Activated CD8-positive, alpha-beta memory T cell treated with anti-CD3 and anti-CD28 coated beads, Interleukin-2, amount 10 ng/mL, durations not matched to agents 7 days and 5 days (primary cell): ENCODE results near the gene RPP25L. TPM values are rescaled to one million over a fixed set of nuclear protein-coding genes. Genes with fewer than 3 reads are reported as not detected.

Experiments used
- ATAC-seq: fragments of 150-1000 bp; cut with Tn5 transposase; one replicate; pipeline ENCODE4 v1.10.0; 2021; ENCODE audit warnings: moderate library complexity
- CTCF ChIA-PET: fragments of 350-600 bp; sonication (Branson Sonifier 250); formaldehyde crosslinking; loops from one replicate; lab custom pipeline; 2021; ENCODE audit warnings: antibody characterized with exemption; lab: Charles Lee
- DNase-seq: peaks from one replicate; pipeline ENCODE4 v3.0.0-alpha.2; 2020
- H3K27ac Mint-ChIP-seq: one replicate; pipeline ENCODE4 v1.8.0; 2021; ENCODE audit warnings: mild to moderate bottlenecking, mixed read lengths
- H3K27me3 Mint-ChIP-seq: one replicate; pipeline ENCODE4 v1.8.0; 2021; ENCODE audit warnings: mixed read lengths
- H3K36me3 Mint-ChIP-seq: one replicate; pipeline ENCODE4 v1.8.0; 2021; ENCODE audit warnings: mild to moderate bottlenecking, mixed read lengths
- H3K4me1 Mint-ChIP-seq: one replicate; pipeline ENCODE4 v1.8.0; 2021; ENCODE audit warnings: mixed read lengths
- H3K4me3 Mint-ChIP-seq: one replicate; pipeline ENCODE4 v1.8.0; 2021; ENCODE audit warnings: mild to moderate bottlenecking, moderate library complexity, mixed read lengths
- H3K9me3 Mint-ChIP-seq: one replicate; pipeline ENCODE4 v1.8.0; 2022; ENCODE audit warnings: low read depth, mixed read lengths
- total RNA-seq, 2 experiments: library from RNA; stranded (reverse); gene quantifications; one replicate each; pipeline ENCODE4 v1.2.3, GENCODE V29; 2021

The RPP25L gene
- total RNA-seq, 2 experiments from 2014 or later: 27.2 to 27.8 TPM

DNA sequence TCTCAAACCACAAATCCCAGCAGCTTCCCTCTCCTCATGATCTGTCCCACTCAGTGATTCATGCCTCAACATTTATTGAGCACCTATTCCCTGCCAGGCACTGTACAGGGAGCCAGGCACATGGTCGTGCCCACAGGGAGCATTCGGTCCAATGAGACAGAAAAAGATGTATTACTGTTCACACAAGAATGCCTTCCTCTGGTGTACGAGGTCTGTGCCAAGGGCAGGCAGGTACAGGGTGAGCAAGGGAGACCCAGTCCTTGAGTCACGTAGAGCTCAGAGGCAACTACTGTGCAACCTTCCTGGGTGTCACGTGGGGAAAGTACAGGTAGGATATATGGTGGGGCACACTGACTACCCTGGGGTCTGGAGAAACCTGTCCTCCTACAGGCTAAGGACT, 26.9 kb downstream of the RPP25L start:
- ATAC-seq (no peak), DNase-seq (no peak)
- Mint-ChIP-seq H3K9me3 (no peaks in the 10 kb centered on the region), H3K27ac (no peak overlapping the region), H3K4me1 (peaks cover 6% of the 10 kb centered on the region), H3K4me3 (no peak overlapping the region), H3K27me3 (peaks cover 85% of the 10 kb centered on the region), H3K36me3 (peaks cover 2% of the 10 kb centered on the region)
- CTCF ChIA-PET: interaction anchor here (0.6 to 1.2 kb wide), 2 partner anchors 60 to 181 kb away, joined by 4 read pairs; no protein-coding TSS in a partner anchor

DNA sequence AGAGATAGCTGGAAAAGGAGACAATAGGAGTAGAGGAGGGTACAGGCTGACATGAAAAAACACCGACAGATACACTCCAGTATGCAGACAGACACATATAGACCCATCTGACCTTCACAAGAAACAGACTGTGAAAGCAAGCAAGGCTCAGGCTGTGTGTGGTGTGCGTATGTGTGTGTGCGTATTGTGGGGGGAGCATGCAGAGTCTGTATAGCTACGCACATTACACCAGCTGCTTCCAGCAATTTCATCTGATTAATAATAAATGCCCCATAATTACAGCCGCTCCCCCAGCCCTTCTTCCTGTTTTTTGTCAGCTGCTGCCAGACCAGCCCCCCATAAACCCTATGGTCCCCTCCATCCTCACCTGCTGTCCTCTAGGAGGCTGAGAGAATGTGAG, 29.1 kb downstream of the RPP25L start:
- Mint-ChIP-seq H3K36me3 (no peaks in the 10 kb centered on the region), H3K27ac (no peak overlapping the region), H3K27me3 (peaks cover 83% of the 10 kb centered on the region), H3K4me1 (no peaks in the 10 kb centered on the region), H3K9me3 (no peaks in the 10 kb centered on the region), H3K4me3 (no peak overlapping the region)
- CTCF ChIA-PET: interaction anchor here (1.0 kb wide), 1 partner anchor 21 kb away, joined by 4 read pairs; no protein-coding TSS in a partner anchor
- no peak for DNase-seq
- ATAC-seq: no peak

DNA sequence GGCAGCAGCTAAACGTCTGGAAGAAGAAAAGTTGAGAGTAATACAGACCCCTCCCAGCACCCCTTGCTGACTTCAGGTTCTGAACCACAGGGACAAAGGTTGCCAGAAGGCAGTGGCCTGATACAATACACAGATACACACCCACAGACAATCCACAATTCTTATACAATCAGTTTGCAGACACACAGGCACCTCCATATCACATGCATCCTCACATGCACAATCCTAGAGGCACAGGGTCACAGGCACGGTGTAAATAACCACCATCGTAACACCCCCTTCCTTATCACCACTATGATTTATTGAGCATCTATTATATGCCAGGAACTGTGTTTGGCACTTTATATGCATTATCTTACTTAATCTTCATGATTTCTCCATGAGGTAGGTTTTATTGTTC, 30.6 kb downstream of the RPP25L start:
- H3K9me3 Mint-ChIP-seq: no peaks in the 10 kb centered on the region
- ATAC-seq (no peak), DNase-seq (no peak)
- peaks cover 80% of the 10 kb centered on the region for H3K27me3 Mint-ChIP-seq
- CTCF ChIA-PET: interaction anchor here (1.0 kb wide), 1 partner anchor 10 kb away, joined by 5 read pairs; no protein-coding TSS in a partner anchor
- H3K36me3 Mint-ChIP-seq: no peaks in the 10 kb centered on the region
- H3K27ac Mint-ChIP-seq: no peak overlapping the region
- no peak overlapping the region for H3K4me3 Mint-ChIP-seq
- H3K4me1 Mint-ChIP-seq: no peaks in the 10 kb centered on the region

DNA sequence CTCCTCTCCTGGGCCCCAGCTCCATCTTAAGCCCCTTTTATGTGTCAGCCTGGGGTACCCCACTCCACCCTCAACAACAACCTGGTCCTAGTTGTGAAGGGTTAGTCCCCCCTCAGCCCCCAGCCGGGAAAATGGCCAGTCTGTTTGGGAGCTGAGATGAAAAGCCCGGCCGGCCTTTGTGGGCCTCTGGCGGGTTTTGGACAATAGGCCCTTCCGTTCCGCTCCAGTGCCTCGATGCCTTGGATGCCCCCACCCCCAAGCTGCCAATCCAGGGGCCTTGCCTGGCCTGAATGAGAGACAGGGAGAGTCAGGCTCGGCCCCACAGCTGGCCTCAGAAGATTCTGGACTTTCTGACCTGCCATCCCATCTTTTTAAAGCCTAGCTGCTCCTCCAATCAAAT, 31.5 kb downstream of the RPP25L start:
- Mint-ChIP-seq H3K27me3 (peaks cover 78% of the 10 kb centered on the region), H3K4me3 (no peak overlapping the region), H3K27ac (no peak overlapping the region), H3K9me3 (no peaks in the 10 kb centered on the region), H3K4me1 (no peaks in the 10 kb centered on the region), H3K36me3 (no peaks in the 10 kb centered on the region)
- DNase-seq (no peak), ATAC-seq (no peak)
- CTCF ChIA-PET: interaction anchor here (1.2 kb wide), 2 partner anchors 23 to 177 kb away, joined by 3 to 4 read pairs; no protein-coding TSS in a partner anchor

DNA sequence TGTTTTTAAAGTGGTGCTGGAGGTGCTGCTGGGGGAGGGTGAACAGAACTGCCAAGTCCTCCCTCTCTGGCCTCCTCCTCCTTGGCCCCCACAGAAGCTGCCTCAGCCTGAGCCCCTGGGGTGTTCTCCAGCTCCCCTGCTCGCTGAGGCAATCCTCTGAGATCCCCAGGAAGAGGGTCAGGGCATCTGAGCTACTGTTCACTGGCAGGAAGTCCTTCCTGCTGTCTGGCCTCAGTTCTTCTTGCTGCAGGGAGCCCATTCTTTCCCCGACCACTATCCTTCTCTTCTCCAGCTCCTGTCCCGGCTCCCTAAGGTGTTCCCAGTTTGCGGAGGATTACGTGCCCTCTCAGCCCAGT, 32.1 kb downstream of the RPP25L start:
- Mint-ChIP-seq H3K27ac (no peak overlapping the region), H3K9me3 (no peaks in the 10 kb centered on the region), H3K27me3 (peaks cover 76% of the 10 kb centered on the region), H3K36me3 (no peaks in the 10 kb centered on the region), H3K4me3 (no peak overlapping the region), H3K4me1 (no peaks in the 10 kb centered on the region)
- CTCF ChIA-PET: interaction anchor here (1.2 kb wide), 2 partner anchors 24 to 176 kb away, joined by 3 to 4 read pairs; no protein-coding TSS in a partner anchor
- ATAC-seq: no peak
- DNase-seq: no peak

DNA sequence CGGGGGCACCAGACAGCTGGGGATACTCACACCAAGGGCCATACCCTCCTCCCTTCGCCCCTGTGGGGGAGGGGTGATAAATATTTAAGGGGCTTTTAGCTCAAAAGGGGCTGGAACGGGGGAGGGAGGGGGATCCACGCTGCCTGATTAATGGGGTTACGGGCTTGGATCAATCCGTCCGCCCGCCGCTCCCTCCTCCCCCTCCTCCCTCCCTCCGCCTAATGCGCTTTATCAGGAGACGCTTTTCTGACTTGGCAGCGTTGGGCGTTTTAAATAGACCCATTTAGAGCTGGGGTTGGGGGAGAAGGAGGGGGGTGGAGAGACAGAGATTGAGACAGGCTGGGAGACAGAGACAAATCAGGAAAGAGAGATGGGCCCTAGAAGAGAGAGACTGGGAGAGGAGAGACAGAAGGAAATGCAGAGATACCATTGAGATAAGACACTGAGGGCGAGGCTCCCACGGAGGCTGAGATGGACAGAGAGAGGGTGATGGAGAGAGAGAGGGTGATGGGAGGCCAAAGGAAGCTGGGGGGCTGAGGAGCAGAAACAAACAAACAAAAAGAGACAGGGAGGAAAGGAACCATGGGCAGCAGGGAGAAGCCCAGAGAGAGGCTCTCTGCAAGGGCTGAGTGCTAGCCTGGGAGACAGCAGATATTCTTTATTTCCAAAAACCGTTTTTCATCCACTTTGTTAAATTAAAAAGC, 32.6 kb downstream of the RPP25L start:
- CTCF ChIA-PET: interaction anchor here (0.6 to 1.4 kb wide), 3 partner anchors 12 to 176 kb away, joined by 3 read pairs; no protein-coding TSS in a partner anchor
- ATAC-seq (no peak), DNase-seq (no peak)
- no peak overlapping the region for H3K27ac Mint-ChIP-seq
- peaks cover 71% of the 10 kb centered on the region for H3K27me3 Mint-ChIP-seq
- no peaks in the 10 kb centered on the region for H3K4me1 Mint-ChIP-seq
- H3K9me3 Mint-ChIP-seq: no peaks in the 10 kb centered on the region
- no peak overlapping the region for H3K4me3 Mint-ChIP-seq
- H3K36me3 Mint-ChIP-seq: no peaks in the 10 kb centered on the region

DNA sequence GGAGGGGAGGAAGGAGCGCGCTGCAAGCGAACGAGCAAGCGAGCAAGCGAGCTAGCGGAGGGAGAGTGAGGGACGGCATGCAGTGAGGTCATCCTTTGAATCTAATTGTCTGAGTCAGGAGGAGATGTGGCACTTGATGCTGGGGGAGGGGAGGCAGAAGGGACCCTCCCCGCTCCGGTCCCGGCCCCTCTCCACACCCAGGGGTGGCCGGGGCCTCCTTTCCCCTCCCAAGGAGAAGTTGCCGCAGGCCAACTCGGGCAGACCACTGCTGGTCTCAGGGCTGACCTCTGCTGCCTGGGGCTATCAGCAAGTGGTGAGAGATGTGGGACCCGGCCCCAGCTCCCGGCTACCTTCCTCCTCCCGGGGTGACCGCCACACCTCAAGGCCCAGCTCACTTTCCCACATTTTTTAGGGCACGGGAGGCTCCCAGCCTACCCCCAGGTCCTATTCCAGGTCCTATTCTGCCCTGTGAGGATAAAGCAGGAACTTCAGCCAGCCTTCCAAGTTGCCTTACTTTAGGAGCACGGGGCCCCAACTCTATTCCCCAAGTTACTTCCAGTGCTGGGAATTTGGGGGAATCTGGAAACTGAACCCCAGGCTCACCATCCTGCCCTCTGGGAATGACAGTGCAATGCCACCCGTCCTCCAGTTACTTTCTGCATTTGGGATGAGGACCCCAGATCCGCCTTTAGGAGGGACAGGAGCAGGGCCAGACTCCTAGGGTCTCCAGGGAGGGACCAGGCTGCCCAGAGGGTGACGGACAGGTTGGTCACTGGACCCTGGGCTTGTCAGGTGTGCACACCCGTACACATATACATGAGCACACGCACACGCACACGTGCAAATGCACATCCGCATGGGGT, 33.4 kb downstream of the RPP25L start:
- no peaks in the 10 kb centered on the region for H3K36me3 Mint-ChIP-seq
- ATAC-seq: no peak

DNA sequence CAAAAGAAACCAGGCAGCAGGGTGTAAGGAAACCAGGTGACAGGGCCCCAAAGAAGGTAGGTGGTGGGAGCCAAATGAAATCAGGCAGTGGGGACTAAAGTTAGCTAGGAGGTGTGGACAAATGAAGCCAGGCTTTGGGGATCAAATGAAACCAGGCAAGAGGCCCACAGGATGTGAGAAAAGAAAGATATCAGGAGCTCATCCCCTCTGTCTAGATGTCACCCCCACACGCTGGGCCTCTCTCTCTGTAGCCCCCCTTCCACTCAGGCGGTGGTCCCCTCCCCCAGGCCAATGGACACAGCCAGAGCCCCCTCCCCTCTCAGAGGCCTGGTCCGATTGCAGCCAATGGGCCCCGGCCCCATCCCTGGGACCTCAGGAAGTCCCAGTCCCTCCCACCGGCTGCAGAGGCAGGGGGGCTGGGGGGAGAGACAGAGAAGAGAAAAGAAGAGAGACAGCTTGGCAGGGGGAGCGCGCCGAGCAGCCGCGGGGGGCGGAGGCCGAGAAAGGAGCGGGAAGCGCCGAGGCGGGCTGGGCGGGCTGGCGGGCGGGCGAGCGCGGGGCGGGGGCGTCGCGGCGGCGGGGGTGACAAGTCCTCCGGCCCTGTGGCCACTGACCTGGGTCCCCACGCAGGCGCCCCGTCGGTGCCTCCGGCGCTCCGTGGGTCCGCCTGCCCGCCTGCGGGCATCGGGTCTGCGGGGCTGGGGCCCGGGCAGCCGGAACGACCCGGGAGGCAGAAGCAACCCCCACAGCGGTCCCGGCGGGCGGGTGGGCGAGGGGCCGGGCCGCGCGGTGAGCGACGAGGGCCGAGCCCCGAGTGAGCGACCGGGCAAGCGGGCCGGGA, 34.3 kb downstream of the RPP25L start:
- H3K36me3 Mint-ChIP-seq: no peaks in the 10 kb centered on the region
- CTCF ChIA-PET: interaction anchor here (1.2 to 1.4 kb wide), 2 partner anchors 14 to 30 kb away, joined by 3 to 4 read pairs; no protein-coding TSS in a partner anchor
- H3K4me3 Mint-ChIP-seq: no peak overlapping the region
- H3K27me3 Mint-ChIP-seq: peaks cover 57% of the 10 kb centered on the region
- H3K27ac Mint-ChIP-seq: no peak overlapping the region
- no peak for ATAC-seq
- DNase-seq: no peak
- no peaks in the 10 kb centered on the region for H3K4me1 Mint-ChIP-seq
- no peaks in the 10 kb centered on the region for H3K9me3 Mint-ChIP-seq

More for the DNA sequence above, 33.4 kb downstream of the RPP25L start:
- Mint-ChIP-seq H3K9me3 (no peaks in the 10 kb centered on the region), H3K27ac (no peak overlapping the region), H3K4me3 (no peak overlapping the region), H3K4me1 (no peaks in the 10 kb centered on the region), H3K27me3 (peaks cover 65% of the 10 kb centered on the region)
- no peak for DNase-seq
- CTCF ChIA-PET: interaction anchor here (0.6 to 1.4 kb wide), 3 partner anchors 13 to 175 kb away, joined by 3 to 4 read pairs (median 3); no protein-coding TSS in a partner anchor

DNA sequence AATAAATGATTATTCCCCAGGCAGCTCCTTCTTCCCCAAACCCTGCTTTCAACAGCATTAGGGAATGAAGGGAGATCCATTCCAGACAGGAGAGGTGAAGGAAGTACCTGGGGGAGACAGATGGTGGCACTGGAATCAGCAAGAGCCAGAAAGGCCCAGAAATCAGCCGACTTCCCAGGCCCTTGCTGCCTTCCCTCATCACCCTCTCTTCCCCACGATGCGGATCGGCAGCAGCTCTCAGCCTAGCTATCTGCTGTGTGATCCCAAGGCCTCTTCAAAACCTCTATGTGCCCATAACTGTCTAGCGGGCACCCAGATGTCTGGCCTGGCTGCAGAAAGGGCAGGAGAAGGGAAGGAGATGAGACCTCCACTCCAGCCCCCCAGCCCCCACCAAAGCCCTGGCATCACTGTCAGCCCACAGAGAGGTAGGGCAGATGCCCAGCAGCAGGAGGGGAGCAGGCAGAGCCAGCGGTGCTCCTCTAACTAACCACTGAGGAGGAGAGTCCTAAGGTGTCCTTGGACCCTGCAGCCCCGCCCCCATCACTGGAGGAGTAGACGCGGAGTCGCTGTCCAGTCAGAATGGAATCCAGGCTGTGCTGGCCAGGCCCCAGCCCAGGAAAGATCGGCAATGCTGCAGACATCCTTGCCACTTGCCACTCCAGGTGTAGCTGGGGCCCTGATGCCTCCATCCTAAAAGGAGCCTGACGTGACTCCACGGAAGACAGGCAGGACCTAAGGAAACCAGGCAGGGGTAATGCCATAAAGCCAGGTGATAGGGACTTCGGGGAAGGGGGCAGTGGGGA, 35.1 kb downstream of the RPP25L start:
- no peak overlapping the region for H3K4me3 Mint-ChIP-seq
- DNase-seq: no peak
- H3K36me3 Mint-ChIP-seq: no peaks in the 10 kb centered on the region
- ATAC-seq: no peak
- no peaks in the 10 kb centered on the region for H3K4me1 Mint-ChIP-seq
- no peak overlapping the region for H3K27ac Mint-ChIP-seq
- CTCF ChIA-PET: interaction anchor here (1.2 kb wide), 2 partner anchors 15 to 29 kb away, joined by 3 to 4 read pairs; no protein-coding TSS in a partner anchor
- no peaks in the 10 kb centered on the region for H3K9me3 Mint-ChIP-seq
- H3K27me3 Mint-ChIP-seq: peaks cover 53% of the 10 kb centered on the region

DNA sequence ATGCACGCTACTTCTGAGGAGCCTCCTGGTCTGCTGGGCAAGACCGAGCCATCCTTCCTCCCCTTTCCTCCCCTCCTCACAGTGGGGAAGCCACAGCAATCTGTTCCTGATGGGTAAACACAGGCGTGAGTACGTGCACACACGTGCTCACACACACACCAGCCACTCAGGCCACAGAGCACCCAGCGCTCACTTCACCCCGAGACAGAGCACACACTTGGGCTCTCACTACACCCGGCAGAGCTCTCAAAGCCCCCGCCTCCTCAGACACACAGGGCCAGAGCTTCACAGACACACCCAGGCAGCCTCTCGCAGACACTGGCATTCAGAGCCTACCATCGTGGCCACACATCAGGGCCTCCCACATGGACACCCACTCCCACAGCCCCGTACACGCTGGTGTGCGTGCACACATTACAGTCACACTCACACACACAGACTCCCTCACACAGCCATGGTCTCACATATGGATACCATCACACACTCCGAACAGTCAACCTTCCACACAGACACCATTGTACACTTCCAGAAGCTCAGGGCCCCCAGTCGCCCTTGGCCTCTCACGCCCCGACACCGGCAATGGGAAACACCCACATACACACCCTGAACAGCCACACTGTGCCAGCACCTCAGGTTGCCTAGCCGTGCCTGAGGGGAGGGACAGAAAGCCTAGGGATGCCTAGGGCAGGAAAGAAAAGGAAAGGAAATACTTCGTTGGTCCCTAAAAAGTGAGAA, 35.9 kb downstream of the RPP25L start:
- no peak overlapping the region for H3K27ac Mint-ChIP-seq
- no peak for ATAC-seq
- H3K27me3 Mint-ChIP-seq: peaks cover 46% of the 10 kb centered on the region
- no peaks in the 10 kb centered on the region for H3K36me3 Mint-ChIP-seq
- CTCF ChIA-PET: interaction anchor here (1.2 kb wide), 1 partner anchor 16 kb away, joined by 3 read pairs; no protein-coding TSS in a partner anchor
- no peak overlapping the region for H3K4me3 Mint-ChIP-seq
- H3K9me3 Mint-ChIP-seq: no peaks in the 10 kb centered on the region
- DNase-seq: no peak
- no peaks in the 10 kb centered on the region for H3K4me1 Mint-ChIP-seq

DNA sequence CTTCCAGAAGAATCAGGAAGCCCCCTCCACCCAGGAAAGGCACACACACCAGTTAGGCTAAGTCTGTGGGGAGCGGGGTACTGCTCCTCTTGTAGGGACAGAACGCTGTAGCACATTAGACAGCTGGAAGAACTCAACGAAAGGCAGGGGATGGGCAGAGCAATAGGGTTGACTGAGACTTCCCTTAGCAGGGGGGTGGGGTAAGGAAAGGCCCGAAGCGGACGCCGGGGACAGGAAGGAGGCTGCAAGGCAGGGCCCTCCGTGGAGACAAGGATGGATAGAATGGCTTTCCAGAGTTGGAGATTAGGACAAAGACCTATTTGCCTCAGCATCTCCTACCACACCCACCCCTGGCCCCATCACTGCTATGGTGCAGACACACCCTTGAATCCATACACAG, 36.7 kb downstream of the RPP25L start:
- Mint-ChIP-seq H3K4me3 (no peak overlapping the region), H3K27ac (no peak overlapping the region), H3K9me3 (no peaks in the 10 kb centered on the region), H3K27me3 (peaks cover 38% of the 10 kb centered on the region), H3K36me3 (no peaks in the 10 kb centered on the region), H3K4me1 (no peaks in the 10 kb centered on the region)
- no peak for DNase-seq
- ATAC-seq: no peak
- CTCF ChIA-PET: interaction anchor here (1.1 to 2.2 kb wide), 3 partner anchors 16 to 29 kb away, joined by 3 to 5 read pairs (median 3); no protein-coding TSS in a partner anchor
